ENCODE results near the gene DNAL1. TPM values are rescaled to one million over a fixed set of nuclear protein-coding genes. Genes with fewer than 3 reads are reported as not detected.

DNAL1 gene
- total RNA-seq, 2 donors from 2014 or later = 22.9 to 30.5 TPM

- DNase-seq = no peak
- Mint-ChIP-seq H3K36me3 (ENCODE audit: low read depth) (peaks cover 46% of the 10 kb centered on the region), H3K27me3 (ENCODE audit: insufficient read depth) (no peaks in the 10 kb centered on the region), H3K27ac (peak overlapping the region; percentile 69), H3K9me3 (no peaks in the 10 kb centered on the region), H3K4me3 (no peak overlapping the region), H3K4me1 (peaks cover 18% of the 10 kb centered on the region)
- Histone ChIP-seq H3K27me3 (ENCODE audit: control insufficient read depth, insufficient read depth, low read length, poor library complexity, severe bottlenecking) (no peaks in the 10 kb centered on the region), H3K9ac (ENCODE audit: extremely low read depth, low read length, poor library complexity, severe bottlenecking) (no peak overlapping the region), H3K9me3 (ENCODE audit: control insufficient read depth, low read length) (no peaks in the 10 kb centered on the region), H3K27ac (ENCODE audit: low read depth, low read length) (no peak overlapping the region), H3K36me3 (ENCODE audit: control insufficient read depth, insufficient read depth, low read length) (peaks cover 52% of the 10 kb centered on the region), H3K4me3 (ENCODE audit: low read length) (no peak overlapping the region), H3K4me1 (ENCODE audit: control insufficient read depth, insufficient read depth, low read length) (peaks cover 19% of the 10 kb centered on the region)
- TF ChIP-seq, protein P1, sequence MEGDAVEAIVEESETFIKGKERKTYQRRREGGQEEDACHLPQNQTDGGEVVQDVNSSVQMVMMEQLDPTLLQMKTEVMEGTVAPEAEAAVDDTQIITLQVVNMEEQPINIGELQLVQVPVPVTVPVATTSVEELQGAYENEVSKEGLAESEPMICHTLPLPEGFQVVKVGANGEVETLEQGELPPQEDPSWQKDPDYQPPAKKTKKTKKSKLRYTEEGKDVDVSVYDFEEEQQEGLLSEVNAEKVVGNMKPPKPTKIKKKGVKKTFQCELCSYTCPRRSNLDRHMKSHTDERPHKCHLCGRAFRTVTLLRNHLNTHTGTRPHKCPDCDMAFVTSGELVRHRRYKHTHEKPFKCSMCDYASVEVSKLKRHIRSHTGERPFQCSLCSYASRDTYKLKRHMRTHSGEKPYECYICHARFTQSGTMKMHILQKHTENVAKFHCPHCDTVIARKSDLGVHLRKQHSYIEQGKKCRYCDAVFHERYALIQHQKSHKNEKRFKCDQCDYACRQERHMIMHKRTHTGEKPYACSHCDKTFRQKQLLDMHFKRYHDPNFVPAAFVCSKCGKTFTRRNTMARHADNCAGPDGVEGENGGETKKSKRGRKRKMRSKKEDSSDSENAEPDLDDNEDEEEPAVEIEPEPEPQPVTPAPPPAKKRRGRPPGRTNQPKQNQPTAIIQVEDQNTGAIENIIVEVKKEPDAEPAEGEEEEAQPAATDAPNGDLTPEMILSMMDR (conservative IDR thresholded peaks at IDR 0.05) = no peak
- WGBS, 2 experiments (ENCODE audit: insufficient coverage in 1 of 2, insufficient read length in 1 of 2) = 93 to 100% methylated on average over 3 to 7 of the region's 7 CpGs
Measured at GRCh38 chr14:73727166-73727565, 82.4 kb downstream of the DNAL1 start.

GRCh38 chr14:73728717-73729330 lies 84.0 kb downstream of the DNAL1 start:
- Histone ChIP-seq H3K9ac (ENCODE audit: extremely low read depth, low read length, poor library complexity, severe bottlenecking) (no peak overlapping the region), H3K4me1 (ENCODE audit: control insufficient read depth, insufficient read depth, low read length) (peaks cover 17% of the 10 kb centered on the region), H3K27ac (ENCODE audit: low read depth, low read length) (no peak overlapping the region), H3K4me3 (ENCODE audit: low read length) (no peak overlapping the region), H3K9me3 (ENCODE audit: control insufficient read depth, low read length) (no peaks in the 10 kb centered on the region), H3K36me3 (ENCODE audit: control insufficient read depth, insufficient read depth, low read length) (peaks cover 36% of the 10 kb centered on the region), H3K27me3 (ENCODE audit: control insufficient read depth, insufficient read depth, low read length, poor library complexity, severe bottlenecking) (no peaks in the 10 kb centered on the region)
- DNase-seq = peak; percentile 97
- peaks cover 15% of the 10 kb centered on the region for H3K4me1 Mint-ChIP-seq
- TF ChIP-seq, protein P1 (conservative IDR thresholded peaks at IDR 0.05) = peak; percentile 95
- H3K4me3 Mint-ChIP-seq = no peak overlapping the region
- H3K9me3 Mint-ChIP-seq = no peaks in the 10 kb centered on the region
- H3K36me3 Mint-ChIP-seq (ENCODE audit: low read depth) = peaks cover 33% of the 10 kb centered on the region
- H3K27me3 Mint-ChIP-seq (ENCODE audit: insufficient read depth) = no peaks in the 10 kb centered on the region
- H3K27ac Mint-ChIP-seq = peak overlapping the region; percentile 89
- 36 to 42% methylated on average over 6 of the region's 6 CpGs for WGBS, 2 experiments (ENCODE audit: insufficient coverage in 1 of 2, insufficient read length in 1 of 2)

DNA sequence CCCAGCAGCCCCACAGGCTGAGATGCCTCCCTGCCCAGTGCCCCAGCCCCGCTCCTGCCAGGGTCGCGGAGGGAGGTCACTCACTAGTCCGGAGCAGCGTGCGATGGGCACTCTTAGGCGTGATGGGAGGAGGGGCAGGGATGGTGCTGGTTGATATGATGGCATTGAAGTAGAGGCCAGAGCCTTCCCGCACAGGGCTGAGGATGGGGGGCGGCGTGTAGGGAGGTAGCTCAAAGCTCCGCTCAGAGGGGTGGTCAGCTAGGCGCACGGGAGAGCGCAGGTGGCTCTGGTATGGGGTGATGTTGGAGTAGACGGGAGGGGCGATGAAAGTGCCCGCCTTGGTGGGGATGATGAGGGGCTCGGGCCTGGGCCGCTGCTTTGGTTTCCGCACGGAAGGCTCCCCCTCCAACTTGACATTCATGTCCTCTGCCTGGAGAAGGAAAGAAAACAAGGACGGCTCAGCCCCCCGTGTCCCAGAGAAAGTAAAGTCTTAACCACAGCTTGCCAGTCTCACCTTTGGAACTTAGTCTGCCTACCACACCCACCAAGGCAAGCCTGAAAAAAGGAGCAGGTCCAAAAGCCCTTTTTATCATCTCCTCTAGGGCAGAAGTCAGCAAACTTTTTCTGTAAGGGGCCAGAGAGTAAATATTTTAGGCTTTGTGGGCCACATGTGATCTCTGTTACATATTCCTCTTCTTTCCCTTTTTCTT lies 84.9 kb downstream of the DNAL1 start:
- Mint-ChIP-seq H3K4me3 (no peak overlapping the region), H3K27me3 (ENCODE audit: insufficient read depth) (no peaks in the 10 kb centered on the region), H3K27ac (peak overlapping the region; percentile 35), H3K36me3 (ENCODE audit: low read depth) (peaks cover 36% of the 10 kb centered on the region), H3K4me1 (peaks cover 12% of the 10 kb centered on the region), H3K9me3 (no peaks in the 10 kb centered on the region)
- H3K9me3 ChIP-seq (ENCODE audit: control insufficient read depth, low read length) = no peaks in the 10 kb centered on the region
- H3K27me3 ChIP-seq (ENCODE audit: control insufficient read depth, insufficient read depth, low read length, poor library complexity, severe bottlenecking) = no peaks in the 10 kb centered on the region
- no peak overlapping the region for H3K27ac ChIP-seq (ENCODE audit: low read depth, low read length)
- H3K4me3 ChIP-seq (ENCODE audit: low read length) = no peak overlapping the region
- TF ChIP-seq, protein P1 (conservative IDR thresholded peaks at IDR 0.05) = no peak
- DNase-seq = peak; percentile 34
- H3K4me1 ChIP-seq (ENCODE audit: control insufficient read depth, insufficient read depth, low read length) = peaks cover 13% of the 10 kb centered on the region
- WGBS, 2 experiments (ENCODE audit: insufficient coverage in 1 of 2, insufficient read length in 1 of 2) = 94 to 100% methylated on average over 9 to 23 of the region's 23 CpGs
- no peak overlapping the region for H3K9ac ChIP-seq (ENCODE audit: extremely low read depth, low read length, poor library complexity, severe bottlenecking)
- peaks cover 44% of the 10 kb centered on the region for H3K36me3 ChIP-seq (ENCODE audit: control insufficient read depth, insufficient read depth, low read length)

All from endodermal cell (in vitro differentiated cells).